IPS-18c (cell line): ENCODE measurements around the gene GAB1.

Experiments used
- H3K4me3 ChIP-seq: 2 replicates; pipeline ENCODE4 v1.7.0; 2013; ENCODE audit warnings: low read depth, mild to moderate bottlenecking, low read length, moderate library complexity; ENCODE audit not compliant: insufficient read depth
- H3K9me3 ChIP-seq: one replicate; pipeline ENCODE4 v1.6.1; 2013; ENCODE audit warnings: mild to moderate bottlenecking, low read length, moderate library complexity; ENCODE audit not compliant: control insufficient read depth, insufficient read depth

Gene GAB1

GRCh38 chr4:143372093-143372915 is 35.6 kb downstream of the GAB1 start:
- Histone ChIP-seq H3K9me3 (no peaks in the 10 kb centered on the region), H3K4me3 (no peak overlapping the region)

GRCh38 chr4:143374255-143374654 is 37.6 kb downstream of the GAB1 start:
- no peak overlapping the region for H3K4me3 ChIP-seq
- no peaks in the 10 kb centered on the region for H3K9me3 ChIP-seq

GRCh38 chr4:143374771-143375170 is 38.1 kb downstream of the GAB1 start:
- no peak overlapping the region for H3K4me3 ChIP-seq
- no peaks in the 10 kb centered on the region for H3K9me3 ChIP-seq

- Histone ChIP-seq H3K4me3 (no peak overlapping the region), H3K9me3 (no peaks in the 10 kb centered on the region)
Measured at GRCh38 chr4:143375326-143376073, 38.8 kb downstream of the GAB1 start.

- Histone ChIP-seq H3K9me3 (no peaks in the 10 kb centered on the region), H3K4me3 (no peak overlapping the region)
Measured at GRCh38 chr4:143377611-143378099, 41.0 kb downstream of the GAB1 start.

GRCh38 chr4:143380629-143381028 is 44.0 kb downstream of the GAB1 start:
- H3K4me3 ChIP-seq, result no peak overlapping the region

GRCh38 chr4:143381189-143382118 is 44.8 kb downstream of the GAB1 start:
- Histone ChIP-seq H3K4me3 (no peak overlapping the region), H3K9me3 (no peaks in the 10 kb centered on the region)

More at GRCh38 chr4:143380629-143381028, 44.0 kb downstream of the GAB1 start:
- H3K9me3 ChIP-seq, result no peaks in the 10 kb centered on the region

GRCh38 chr4:143382596-143382995 is 45.9 kb downstream of the GAB1 start:
- no peak overlapping the region for H3K4me3 ChIP-seq
- no peaks in the 10 kb centered on the region for H3K9me3 ChIP-seq

- Histone ChIP-seq H3K9me3 (no peaks in the 10 kb centered on the region), H3K4me3 (no peak overlapping the region)
Measured at GRCh38 chr4:143383005-143383574, 46.4 kb downstream of the GAB1 start.

GRCh38 chr4:143384381-143384994 is 47.8 kb downstream of the GAB1 start:
- Histone ChIP-seq H3K9me3 (no peaks in the 10 kb centered on the region), H3K4me3 (no peak overlapping the region)

- H3K4me3 ChIP-seq, result no peak overlapping the region
- no peaks in the 10 kb centered on the region for H3K9me3 ChIP-seq
Measured at GRCh38 chr4:143386812-143387211, 50.1 kb downstream of the GAB1 start.

GRCh38 chr4:143389579-143390195 is 53.0 kb downstream of the GAB1 start:
- Histone ChIP-seq H3K4me3 (no peak overlapping the region), H3K9me3 (no peaks in the 10 kb centered on the region)

GRCh38 chr4:143390764-143391163 is 54.1 kb downstream of the GAB1 start:
- Histone ChIP-seq H3K9me3 (no peaks in the 10 kb centered on the region), H3K4me3 (no peak overlapping the region)

GRCh38 chr4:143391261-143391660 is 54.6 kb downstream of the GAB1 start:
- Histone ChIP-seq H3K9me3 (no peaks in the 10 kb centered on the region), H3K4me3 (no peak overlapping the region)

GRCh38 chr4:143391895-143392294 is 55.2 kb downstream of the GAB1 start:
- Histone ChIP-seq H3K4me3 (no peak overlapping the region), H3K9me3 (no peaks in the 10 kb centered on the region)

- Histone ChIP-seq H3K9me3 (no peaks in the 10 kb centered on the region), H3K4me3 (no peak overlapping the region)
Measured at GRCh38 chr4:143393195-143393594, 56.5 kb downstream of the GAB1 start.
